Activated CD4-positive, CD25-positive, alpha-beta regulatory T cell treated with anti-CD3 and anti-CD28 coated beads, Interleukin-2, amount 50 U/mL, for 24 hours (primary cell): ENCODE measurements around the gene LCN6.
"Not testable (repeated sequence)": the region's sequence is repeated elsewhere in the genome, so short reads cannot be mapped to it uniquely, and the experiment has no call there.

Experiments
- ATAC-seq, 2 donors: fragments of 150-1000 bp; cut with Tn5 transposase; one replicate each; pipeline ENCODE4 v1.10.0; 2021; ENCODE audit warnings: mild to moderate bottlenecking in 1 of 2, moderate library complexity in 1 of 2

Gene LCN6

DNA sequence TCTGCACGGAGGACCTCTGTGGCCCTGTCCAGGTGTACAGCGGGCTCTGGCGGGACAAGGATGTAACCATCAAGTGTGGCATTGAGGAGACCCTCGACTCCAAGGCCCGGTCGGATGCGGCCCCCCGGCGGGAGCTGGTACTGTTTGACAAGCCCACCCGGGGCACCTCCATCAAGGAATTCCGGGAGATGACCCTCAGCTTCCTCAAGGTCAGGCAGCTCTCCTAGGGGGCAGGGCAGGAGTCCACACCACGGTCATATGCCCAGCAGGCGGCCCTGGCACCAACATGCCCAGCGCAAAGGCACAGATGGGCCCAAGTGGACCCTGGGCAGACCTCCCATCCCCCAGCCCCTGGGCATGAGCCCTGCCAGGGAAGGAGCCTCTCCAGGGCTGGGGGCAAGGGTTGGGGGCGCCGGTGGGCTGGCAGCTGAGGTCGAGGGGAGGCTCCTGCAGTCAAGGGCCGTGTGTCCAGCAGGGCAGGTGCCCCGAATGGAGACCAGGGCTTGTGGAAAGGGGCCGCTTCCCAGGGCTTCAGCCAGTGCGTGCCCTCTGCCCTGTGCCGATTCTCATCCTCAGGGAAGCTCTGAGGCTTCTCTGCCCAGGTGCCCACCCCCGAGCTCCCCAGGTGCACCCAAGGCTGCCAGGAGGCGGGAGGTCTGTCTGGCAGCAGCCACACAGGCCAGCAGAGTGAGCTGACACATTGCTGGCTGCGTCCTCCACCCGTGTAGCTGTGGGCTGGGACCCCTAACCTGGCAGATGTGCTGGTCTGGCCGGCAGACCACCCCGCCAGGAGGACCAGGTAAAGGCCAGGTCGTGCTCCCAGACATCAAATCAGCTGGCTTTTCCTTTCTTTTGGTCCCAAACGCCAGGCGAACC lies 26.0 kb downstream of the LCN6 start:
- no peak for ATAC-seq

DNA sequence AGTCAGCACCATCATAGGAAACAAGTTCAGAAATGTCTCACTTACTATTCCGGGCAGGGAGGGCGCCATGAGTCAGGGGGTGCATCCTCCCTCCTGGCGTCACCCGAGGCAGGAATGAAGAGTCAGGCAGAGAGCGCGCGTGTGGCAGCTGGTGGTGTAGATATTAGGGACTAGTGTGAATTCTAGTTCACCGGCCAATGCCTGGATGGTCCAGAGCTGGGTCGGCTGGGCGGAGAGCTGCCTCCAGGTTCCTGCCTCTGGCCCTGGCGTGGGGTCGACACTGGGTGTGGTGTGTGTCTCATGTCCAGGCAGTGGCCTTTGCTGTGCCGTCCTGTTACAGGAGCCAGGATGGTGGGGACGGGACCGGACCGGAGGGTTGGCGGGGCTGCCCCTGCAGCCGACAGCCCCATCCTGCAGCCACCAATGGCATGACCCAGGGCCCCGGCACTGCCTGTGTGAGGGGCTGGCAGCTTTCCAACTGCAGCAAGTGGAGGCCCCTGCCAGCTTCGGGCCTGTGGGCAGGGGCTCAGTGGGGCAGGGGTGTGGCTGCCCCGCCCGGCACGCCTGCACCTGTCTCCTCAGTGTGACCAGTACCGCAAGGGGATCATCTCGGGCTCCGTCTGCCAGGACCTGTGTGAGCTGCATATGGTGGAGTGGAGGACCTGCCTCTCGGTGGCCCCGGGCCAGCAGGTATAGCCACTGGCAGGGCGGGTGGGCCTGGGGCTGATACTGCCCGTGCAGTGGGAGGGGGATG lies 26.8 kb downstream of the LCN6 start:
- no peak for ATAC-seq

DNA sequence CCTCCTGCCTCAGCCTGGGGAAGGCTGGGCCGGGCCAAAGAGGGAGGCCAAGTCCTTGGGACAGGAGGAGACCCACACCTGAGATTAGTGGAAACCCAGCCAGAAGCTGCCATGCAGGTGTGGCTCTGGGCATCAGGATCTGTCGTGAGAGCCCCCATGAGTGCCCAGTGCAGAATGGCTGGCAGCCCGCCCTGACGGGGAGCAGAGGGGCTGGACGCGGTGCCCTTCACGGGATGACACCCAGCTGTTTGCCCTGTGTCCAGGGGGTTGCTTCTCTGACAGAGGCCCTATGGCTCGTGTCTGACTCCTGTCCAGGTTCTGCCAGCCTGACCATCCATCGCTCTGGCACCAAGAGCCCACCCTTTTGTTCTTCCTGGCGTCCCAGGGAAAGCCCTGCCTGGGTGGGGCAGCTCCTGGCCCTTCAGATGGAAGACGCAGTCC lies 27.4 kb downstream of the LCN6 start:
- ATAC-seq, result no peak

DNA sequence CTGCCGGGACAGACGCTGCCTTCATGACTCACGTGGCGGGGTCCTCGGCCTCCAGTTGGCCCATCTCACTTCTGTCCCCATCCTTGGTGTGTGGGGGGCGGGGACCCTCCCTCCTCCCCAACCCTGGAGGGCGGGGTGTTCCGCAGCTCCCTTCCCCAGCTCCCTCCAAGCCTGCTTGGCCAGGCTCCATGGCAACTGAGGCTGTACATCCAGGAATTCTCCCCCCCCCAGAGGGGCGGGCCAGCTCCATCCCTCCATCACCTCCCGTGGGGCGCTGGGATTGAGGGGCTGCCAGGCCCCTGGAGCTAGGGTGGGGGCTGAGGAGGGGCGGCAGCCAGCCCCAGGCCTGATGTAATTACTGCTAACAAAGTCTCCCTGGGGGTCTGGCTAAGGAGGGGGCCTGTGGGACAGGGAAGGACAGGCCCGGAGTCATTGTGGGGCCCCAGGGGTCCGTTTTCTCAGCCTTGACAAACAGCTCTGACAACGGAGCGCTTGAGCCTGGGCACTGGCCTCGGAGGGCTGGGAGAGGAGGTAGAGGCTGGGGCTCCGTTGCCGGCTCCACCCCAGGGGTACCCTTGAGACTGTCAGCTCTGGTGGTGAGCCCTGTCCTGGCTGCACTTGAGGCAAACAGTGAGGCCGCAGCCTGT lies 28.0 kb downstream of the LCN6 start:
- no peak for ATAC-seq

DNA sequence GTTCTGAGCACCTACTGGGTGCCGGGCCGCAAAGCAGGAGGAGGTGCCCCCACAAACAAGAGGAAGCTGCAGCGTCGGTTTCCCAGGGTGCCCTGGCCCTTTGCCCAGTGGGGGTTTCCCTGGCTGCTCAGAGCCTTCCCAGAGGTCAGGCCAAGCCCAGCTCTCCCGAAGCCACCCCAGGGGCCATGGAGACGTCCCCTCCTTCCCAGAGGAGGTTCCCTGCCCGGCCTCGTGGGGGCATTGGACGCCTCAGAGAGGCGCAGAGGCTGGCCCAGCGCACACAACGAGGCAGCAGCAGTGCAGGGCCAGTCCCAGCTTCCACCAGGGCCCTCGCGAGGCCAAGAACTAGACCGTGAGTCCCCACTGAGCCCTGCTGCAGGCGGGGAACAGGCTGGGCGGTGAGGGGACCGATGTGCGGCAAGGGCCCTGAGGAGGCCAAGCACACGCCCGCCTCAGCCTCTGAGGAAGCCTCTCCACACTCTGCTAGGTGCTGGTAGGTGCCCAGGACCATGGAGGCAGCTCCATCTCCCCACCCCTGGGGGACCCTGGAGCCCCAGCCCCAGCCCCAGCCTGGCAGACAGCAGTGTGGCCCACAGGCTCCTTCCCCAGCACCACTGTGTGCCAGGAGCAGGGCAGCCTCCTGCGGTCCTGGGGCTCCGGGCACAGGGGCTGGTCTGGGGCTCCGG lies 29.0 kb downstream of the LCN6 start:
- peak in 1 of 2 donors; percentile 10 for ATAC-seq

DNA sequence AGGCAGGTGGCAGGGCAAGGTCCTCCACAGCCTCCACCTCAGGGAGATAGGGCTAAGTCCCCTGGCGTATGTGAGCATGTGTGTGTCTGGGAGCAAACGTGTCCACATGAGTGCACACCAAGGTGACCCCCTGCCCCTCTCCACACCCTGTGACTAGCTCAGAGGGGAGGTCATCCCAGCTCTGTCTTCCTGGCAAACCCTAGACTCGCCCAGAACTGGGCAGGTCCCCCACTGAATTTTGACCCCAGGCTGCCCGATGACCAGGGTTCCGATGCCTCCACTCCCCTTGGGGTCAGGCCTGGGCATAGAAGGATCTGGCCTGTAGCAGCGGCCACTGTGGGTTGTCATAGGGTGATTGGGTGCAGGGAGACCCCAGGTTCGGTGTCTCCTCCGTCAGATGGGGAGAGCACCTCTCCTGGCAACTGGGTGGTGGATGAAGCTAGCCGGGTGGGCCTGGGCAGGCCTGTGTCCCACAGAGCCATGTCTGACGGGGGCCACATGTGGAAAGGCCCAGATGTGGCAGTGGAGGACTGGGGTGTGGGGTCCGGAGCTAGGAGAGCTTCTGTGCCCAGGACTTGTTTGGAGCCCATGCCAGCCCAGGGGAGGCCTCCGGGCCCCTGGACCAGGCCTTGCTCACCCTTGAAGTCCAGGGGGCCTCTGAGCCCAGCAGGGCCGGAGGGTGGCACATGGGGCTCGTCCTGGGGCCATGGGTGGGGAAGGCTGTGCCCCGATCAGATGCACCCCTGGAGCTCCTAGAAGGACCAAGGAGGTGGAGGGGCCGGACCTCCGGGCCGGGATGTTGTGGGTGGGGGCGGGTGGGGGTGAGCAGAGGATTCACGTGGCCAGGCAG lies 29.8 kb downstream of the LCN6 start:
- ATAC-seq, result no peak

DNA sequence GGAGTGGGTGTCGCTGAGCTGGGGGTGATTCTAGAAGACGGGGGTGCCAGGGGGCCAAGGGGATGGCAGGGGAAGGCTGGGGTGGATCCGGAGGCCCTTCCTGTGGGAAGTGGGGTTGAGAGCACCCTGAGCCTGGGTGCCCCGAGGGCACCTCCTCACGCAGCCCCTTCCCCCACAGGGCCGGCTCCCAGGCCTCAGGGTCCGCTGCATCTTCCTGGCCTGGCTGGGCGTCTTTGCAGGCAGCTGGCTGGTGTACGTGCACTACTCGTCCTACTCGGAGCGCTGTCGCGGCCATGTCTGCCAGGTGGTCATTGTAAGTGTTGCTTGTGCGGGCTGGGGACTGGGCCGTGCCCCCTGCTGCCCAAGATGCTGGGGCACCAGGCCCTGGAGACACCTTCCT lies 30.9 kb downstream of the LCN6 start:
- no peak for ATAC-seq

DNA sequence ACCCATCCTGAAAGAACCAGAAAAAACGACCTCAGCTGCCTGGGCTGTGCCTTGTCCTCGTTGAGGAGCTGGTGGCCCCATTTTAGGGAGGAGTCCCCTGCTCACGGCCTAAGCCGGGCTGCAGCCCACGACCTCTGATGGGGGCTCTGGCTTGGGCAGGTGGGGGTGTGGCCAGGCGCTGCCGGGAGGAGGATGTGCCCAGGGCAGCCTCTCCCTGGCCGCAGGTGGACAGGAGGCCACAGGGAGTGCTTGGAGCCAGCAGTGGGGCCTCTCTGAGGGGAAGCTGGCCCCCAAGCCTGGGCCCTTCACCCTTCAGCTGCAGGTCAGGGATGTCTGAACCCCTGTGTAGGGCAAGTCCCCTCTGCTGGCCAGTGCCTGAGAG lies 33.4 kb downstream of the LCN6 start:
- ATAC-seq, result no peak

DNA sequence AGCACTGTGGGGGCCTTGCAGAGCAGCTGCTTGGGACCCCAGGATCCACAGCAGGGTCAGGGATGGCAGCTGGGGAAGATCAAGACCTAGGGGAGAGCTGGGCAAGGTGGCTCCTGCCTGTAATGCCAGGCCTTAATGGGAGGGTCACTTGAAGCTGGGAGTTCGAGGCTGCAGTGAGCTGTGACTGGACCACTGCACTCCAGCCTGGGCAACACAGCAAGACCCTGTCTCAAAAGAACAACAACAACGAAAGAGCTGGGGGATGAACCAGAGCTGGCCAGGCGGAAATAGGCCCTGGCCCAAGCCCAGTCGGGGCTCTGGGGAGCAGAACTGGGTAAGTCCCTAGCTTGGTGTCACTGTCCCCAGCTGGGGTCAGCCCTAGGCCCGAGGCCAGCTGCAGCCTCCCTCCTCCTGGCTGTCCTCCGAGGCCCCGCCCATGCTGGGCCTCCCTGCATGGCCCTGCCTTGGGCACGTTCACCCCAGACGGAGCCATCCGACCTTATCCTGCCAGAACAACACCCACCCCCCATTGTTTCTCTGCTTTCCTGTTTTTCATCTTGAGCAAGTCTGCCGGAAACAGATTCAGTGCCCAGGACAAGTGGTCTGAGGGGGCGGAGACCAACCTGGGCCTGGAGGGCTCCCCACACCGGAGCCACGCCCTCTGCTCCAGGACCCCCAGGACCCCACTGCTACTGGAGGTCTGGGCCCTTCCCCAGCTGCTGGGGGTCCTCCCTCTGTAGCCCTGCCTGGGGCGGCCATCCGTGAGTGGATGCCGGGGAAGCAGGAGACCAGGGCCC lies 34.0 kb downstream of the LCN6 start:
- ATAC-seq, result no peak

GRCh38 chr9:136713550-136713949 lies 34.8 kb downstream of the LCN6 start:
- no peak for ATAC-seq

- no peak for ATAC-seq
Observed at GRCh38 chr9:136712690-136713544, 35.4 kb downstream of the LCN6 start.

DNA sequence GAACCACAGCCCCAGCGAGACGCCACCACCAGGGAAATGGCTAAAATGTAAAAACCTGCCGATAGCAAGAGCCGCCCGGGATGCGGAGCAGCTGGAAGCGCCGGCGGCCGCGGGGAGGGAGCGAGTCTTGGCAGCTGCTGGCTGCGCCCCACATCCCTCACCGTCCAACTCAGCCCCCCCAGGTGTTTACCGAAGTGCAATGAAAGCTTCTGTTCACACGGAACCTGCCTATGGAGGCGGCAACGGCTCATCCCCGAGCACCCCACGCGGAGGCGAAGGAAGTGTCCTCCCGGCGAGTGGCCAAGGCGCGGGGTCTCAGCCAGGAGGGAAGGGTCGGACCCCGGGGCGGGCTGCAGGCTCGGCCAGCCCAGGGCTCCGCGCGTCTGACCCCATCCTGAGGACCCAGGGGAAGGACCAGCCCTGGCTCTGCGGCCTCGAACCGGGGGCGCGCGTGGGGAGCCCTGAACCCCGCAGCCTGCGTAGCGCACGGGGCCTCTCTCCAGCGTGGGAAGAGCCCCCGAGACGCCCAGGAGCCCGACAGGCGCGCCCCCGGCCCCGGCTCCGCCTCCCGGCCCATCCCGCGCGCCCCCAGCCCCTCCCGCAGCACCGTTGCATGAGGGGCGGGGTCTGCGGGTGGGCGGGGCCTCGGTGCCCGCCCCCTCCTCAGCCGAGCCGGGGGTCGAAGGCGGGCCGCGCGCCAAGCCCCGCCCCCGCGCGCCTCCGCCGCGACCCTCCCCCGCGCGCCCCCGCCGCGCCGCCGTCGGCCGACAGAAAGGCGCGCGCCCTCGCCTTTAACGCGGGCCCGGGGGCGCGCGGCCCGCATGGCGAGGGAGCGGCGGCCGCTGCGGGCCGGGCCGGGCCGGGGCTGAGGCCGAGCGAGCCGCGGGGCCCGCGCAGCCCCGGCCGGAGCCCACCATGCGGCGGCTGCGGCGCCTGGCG lies 36.3 kb downstream of the LCN6 start, which contains the start of gene DIPK1B:
TSS of gene DIPK1B (plus strand) at position 822 of the 939 bp plus-strand sequence. CDS start at position 916, 94 bp downstream.
- no peak for ATAC-seq

DNA sequence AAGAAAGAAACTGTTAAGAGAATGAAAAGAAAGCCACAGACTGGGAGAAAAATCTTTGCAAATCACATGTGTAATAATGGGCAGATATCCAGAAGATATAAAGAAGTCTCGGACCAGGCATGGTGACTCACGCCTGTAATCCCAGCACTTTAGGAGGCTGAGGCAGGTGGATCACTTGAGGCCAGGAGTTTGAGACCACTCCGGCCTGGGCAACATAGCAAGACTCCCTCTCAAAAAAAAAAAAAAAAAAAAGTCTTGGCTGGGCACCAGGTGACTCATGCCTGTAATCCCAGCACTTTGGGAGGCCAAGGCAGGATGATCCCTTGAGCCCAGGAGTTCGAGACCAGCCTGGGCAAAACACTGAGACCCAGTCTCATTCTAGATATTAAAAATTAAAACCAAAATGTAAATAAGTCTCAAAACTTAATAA lies 37.1 kb downstream of the LCN6 start:
- ATAC-seq, result not testable (repeated sequence)

GRCh38 chr9:136710543-136710942 lies 37.8 kb downstream of the LCN6 start:
- ATAC-seq, result no peak

- no peak for ATAC-seq
Observed at GRCh38 chr9:136709454-136710109, 38.7 kb downstream of the LCN6 start.

- no peak for ATAC-seq
Observed at GRCh38 chr9:136707849-136708517, 40.3 kb downstream of the LCN6 start.

DNA sequence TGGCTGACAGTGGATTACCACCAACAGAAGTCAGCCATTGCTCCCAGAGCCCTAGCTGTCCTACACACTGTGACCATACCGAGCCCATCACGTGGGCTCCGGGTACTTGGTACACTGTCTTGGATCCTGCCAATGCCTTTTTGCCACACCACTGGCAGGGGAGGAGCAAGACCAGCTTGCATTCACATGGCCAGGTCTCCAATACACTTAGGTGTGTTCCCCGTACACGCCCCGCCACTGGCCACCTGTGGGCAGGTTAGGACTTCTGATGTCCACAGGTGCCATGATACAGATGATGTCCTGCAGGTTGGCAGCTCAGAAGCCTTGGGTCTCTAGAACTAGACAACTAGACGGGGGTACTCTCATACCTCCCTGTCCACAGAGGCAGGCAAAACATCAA lies 41.3 kb downstream of the LCN6 start:
- ATAC-seq, result no peak

DNA sequence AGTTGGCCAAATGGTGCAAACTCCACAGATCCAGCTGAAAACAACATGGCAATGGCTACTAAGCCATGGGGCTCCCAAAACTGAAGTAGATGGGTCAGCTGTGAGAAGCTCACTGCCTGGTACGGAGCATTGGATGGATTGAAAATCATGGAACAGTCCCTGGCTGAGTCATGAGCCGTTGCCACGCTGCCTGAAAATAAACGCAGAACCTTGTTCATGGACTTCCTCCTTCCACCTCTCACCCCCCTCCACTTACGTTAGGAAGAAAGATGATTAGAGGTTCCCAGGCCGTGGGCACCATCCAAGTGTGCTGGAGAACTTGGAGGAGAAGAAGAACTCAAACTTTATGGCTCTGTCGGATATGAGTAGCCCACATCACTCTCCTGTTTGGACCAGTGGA lies 42.8 kb downstream of the LCN6 start:
- ATAC-seq, result no peak
